HG02870 (cell line): ENCODE data around the gene SHD.
"Not testable (repeated sequence)": the region's sequence is repeated elsewhere in the genome, so short reads cannot be mapped to it uniquely, and the experiment has no call there.

ENCODE experiments used
- ATAC-seq: cut with Tn5 transposase; IDR thresholded peaks from one replicate; pipeline ENCODE4 v1.9.1; 2021; ENCODE audit warnings: mild to moderate bottlenecking, moderate library complexity; ENCODE audit not compliant: unreplicated experiment

SHD gene, protein sequence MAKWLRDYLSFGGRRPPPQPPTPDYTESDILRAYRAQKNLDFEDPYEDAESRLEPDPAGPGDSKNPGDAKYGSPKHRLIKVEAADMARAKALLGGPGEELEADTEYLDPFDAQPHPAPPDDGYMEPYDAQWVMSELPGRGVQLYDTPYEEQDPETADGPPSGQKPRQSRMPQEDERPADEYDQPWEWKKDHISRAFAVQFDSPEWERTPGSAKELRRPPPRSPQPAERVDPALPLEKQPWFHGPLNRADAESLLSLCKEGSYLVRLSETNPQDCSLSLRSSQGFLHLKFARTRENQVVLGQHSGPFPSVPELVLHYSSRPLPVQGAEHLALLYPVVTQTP

DNA sequence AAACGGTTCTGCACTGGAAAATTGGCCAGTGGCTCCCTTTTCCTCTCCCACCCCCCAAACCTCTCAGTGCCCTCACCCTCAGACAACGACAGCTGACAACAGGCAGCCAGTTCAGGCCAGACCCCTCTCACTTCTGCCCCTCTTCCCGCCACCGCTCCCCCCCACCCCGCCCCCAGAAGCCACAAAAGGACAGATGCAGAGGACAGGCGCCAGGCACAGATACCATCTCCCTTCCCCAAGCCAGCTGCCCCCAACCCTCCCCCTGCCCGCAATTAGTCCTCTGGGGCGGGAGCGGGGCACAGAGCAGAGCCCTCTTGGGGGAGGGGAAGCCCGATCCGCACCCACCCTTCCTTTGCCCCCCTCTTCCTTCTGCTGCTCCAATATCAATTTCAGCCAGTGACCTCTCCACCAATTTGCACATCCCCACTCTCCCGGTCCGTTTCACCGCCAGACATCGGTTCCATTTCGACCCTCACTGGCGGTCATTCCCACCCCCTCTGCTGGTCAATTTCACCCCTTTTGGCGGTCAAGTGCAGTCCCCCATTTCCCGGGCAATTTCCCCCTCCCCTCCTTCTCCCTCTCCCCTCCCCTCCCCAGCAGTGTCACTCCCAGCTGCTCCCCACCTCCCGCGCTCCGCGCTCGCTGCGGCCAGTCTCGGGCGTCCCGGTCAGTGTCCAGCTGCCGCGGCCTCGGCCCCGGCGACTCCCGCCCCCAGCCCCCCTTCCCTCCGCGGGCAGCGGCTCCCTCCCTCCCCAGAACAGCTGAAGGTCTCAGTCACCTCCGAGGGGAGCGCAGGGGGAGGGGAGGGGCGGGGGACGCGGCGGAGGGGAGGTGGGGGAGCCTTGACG lies at the start of gene SHD:
TSS of gene SHD (plus strand) at position 848 of the 848 bp plus-strand sequence. CDS start 798 bp downstream, outside the sequence.
- no peak for ATAC-seq

DNA sequence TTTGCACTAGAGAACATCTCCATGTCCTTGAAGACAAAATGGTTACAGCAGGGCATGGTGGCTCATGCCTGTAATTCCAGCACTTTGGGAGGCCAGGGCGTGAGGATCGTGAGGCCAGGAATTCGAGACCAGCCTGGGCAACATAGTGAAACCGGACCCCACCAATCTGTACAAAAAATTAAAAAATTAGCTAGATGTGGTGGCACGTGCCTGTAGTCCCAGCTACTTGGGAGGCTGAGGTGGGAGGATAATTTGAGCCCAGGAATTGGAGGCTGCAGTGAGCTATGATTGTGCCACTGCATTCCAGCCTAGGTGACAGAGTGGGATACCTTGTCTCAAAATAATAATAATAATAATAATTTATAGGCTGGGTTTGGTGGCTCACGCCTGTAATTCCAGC lies 48.8 kb upstream of the SHD start:
- ATAC-seq: not testable (repeated sequence)

DNA sequence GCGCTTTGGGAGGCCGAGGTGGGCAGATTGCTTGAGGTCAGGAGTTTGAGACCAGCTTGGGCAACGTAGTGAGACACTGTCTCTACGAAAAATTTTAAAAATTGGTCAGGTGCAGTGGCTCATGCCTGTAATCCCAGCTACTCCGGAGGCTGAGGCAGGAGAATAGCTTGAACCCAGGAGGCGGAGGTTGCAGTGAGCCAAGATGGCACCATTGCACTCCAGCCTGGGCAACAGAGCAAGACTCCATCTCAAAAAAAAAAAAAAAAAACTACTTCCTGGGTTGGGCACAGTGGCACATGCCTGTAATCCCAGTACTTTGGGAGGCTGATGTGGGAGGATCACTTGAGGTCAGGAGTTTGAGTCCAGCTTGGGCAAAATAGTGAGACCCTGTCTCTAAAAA lies 47.5 kb upstream of the SHD start:
- not testable (repeated sequence) for ATAC-seq

DNA sequence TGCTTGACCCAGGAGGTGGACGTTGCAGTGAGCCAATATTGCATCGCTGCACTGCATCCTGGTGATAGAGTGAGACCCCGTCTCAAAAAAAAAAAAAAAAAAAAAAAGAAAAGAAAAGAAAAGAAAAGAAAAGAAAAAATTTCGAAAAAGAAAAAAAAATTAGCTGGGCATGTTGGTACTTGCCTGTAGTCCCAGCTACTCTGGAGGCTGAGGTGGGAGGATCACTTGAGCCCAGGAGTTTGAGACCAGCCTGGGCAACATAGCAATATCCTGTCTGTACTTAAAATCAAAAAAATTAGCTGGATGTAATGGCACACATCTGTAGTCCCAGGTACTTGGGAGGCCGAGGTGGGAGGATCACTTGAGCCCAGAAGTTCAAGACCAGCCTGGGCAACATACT lies 46.9 kb upstream of the SHD start:
- ATAC-seq: not testable (repeated sequence)

DNA sequence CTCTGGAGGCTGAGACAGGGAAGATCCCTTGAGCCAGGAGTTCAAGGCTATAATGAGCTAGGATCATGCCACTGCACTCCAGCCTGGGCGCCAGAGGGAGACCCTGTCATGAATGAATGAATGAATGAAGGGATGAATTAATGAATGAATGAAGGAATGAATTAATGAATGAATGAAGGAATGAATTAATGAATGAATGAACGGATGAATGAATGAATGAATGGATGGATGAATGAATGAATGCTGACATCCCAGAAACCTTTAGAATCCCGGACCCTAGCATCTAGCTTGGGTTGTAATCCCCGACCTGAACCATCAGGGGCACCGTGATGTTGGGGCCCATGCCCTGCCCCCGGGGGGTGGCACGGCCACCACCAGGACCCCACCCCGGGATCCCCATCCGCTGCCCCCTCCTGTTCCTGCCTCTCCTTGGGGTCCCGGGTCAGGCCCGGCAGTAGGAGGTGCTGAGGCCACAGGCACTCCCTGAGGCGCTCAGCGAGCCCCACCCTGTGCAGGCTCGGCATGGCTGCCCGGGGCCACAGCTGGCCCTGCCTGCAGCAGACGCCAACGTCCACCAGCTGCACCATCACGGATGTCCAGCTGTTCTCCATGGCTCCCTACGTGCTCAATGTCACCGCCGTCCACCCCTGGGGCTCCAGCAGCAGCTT lies 46.3 kb upstream of the SHD start:
- no peak for ATAC-seq

DNA sequence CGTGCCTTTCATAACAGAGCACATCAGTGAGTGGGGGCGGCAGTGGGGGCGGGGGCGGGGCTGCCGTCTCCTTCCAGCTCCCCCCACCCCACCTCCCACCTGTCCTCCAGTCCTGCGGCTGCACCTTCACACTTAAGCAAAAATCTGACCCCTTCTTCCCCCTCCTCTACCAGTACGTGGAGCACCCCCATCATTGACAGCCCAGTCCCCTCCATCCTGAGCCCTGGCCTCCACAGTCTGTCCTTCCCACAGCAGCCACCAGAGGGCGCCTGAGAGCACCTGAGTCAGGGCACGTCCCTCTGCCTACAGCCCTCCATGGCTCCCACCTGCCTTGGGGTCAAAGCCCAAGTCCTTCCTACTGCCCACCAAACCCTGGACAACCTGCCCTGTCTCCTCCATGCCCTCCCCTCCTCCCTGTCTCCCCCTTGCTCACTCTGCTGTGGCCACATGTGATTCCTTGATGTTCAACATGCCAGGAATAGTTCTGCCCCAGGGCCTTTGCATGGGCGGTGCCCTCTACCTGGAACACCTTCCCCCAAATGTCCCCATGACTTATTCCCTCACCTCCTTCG lies 45.7 kb upstream of the SHD start:
- ATAC-seq: no peak

DNA sequence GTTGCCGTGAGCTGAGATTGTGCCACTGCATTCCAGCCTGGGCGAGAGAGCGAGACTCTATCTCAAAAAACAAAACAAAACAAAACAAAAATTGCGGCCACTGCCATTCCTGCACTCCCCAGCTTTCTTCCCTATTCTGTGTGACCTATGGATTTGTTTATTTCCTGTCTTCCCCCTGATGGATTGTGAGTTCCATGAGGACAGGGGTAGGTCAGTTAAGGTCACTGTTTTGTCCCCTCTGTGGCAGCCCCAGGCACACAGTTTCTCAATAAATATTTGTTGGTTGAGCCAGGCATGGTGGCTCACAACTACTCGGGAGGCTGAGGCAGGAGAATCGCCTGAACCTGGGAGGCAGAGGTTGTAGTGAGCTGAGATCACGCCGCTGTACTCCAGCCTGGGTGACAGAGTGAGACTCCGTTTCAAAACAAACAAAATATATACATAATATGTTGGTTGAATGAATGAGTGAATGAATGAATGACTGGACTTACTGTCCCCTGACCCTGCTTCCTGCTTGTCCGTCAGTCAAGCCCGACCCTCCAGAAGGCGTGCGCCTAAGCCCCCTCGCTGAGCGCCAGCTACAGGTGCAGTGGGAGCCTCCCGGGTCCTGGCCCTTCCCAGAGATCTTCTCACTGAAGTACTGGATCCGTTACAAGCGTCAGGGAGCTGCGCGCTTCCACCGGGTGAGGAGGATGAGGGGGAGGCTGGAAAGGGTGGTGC lies 44.8 kb upstream of the SHD start:
- ATAC-seq: no peak

DNA sequence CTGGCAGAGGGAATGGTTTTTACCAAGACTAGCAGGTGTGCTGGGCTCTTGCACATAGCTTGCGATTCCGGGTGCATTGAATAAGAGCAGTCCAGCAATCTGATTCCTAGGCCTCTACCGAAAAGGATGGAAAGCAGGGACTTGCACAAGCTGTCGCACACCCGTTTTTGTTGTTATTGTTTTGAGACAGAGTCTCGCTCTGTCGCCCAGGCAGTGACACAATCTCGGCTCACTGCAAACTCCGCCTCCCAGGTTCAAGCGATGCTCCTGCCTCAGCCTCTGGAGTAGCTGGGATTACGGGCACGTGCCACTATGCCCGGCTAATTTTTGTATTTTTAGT lies 44.2 kb upstream of the SHD start:
- ATAC-seq: no peak

DNA sequence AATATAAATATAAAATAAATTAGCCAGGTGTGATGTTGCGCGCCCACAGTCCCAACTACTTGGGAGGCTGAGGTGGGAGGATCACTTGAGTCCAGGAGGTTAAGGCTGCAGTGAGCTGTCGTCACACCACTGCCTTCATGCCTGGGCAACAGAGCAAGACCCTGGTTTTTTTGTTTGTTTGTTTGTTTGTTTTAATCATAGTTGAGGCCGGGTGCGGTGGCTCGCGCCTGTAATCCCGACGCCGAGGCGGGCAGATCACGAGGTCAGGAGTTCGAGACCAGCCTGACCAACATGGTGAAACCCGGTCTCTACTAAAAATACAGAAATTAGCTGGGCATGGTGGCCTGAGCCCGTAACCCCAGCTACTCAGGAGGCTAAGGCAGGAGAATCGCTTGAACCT lies 41.6 kb upstream of the SHD start:
- not testable (repeated sequence) for ATAC-seq

DNA sequence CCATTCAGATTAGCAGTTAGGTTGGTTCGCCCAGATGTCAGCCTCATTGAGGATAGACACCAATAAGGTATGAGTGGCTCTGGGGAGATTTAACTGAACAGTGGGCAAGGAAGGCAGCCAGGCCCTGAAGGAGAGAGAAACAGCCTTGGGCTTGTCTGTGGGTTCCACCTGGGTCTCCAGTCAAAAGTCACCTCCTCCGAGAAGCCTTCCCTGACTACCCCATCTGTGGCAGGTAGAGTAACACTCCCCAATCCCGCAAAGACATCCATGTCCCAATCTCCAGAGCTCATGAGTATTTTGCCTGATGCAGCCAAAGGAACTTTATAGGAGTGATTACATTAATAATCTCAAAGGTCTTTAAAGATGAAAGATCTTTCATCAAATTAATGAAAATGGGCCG lies 40.2 kb upstream of the SHD start:
- ATAC-seq: no peak

DNA sequence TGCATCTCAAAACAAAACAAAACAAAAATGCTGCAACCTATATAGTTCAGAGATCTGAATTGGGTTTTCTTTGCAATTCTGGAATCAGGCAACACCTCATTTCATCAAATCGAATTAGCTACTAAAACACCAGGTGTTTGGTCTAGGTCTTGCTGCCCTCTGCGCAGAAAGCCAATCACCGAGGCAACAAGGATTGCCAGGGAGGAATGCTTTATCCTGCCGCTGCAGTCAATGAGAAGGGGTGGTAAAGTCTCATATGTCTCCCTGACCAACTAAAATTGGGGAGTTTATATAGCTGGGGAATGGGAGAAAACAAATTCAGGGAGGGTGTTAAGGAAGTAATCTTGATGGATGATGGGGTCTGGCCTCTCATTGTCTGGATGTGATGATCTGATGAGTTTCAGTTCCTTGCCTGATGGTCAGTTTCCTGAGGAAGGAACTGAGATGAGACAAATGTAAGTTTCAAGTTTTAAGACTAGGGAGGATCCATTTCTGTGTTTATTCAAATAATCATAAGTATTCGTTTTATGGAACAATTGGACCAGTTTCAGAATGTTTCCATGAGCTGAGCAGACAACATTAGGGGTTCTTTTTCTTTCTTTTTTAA lies 37.1 kb upstream of the SHD start:
- ATAC-seq: no peak

DNA sequence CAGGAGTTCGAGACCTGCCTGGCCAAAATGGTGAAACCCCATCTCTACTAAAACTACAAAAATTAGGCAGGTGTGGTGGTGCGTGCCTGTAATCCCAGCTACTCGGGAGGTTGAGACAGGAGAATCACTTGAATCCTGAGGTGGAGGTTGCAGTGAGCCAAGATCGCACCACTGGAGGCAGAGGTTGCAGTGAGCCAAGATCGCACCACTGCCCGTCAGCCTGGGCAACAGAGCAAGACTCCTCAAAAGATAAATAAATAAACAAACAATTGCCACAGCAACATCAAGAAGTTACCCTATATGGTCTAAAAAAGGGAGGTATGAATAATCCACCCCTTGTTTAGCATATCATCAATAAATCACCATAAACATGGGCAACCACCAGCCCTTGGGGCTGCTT lies 33.1 kb upstream of the SHD start:
- not testable (repeated sequence) for ATAC-seq

DNA sequence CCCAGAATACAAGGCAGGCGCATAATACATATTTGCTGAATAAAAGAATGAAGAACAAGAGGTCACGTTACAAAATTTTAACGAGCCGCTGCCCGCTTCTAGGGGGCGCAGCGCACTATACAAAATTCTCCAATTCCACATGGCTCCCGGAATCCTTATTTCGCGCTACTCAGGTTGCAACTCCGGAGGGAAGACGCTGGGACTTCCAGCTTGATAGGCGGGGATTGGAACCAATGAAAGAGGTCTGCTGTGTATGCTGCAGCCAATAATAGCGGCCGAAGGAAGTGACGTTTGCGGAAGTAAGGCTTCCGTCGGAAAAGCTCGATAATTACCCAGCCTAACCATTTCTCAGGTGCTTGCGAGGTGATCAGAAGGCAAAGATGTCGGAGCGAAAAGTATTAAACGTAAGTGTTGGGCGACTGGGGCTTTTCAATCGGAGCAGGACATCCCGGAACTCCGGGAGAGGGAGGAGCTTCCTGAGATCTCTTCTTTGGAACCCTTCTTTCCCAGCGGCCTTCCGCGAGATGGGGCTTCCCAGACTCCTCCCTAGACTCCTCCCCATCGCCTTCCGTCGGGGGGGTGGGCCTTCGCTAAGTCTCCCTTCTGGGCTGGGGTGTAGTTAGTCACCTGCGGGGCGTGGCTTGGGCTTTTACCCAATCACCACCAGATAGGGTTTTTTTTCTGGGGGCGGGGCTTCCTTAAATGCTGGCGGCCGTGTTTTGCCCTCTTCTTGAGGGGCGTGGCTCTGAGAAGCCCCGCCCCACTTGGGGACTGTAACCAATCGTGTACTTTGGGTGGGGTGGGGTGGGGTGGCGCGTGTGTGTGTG lies 32.1 kb upstream of the SHD start, which contains the start of gene YJU2:
TSS of gene YJU2 (plus strand) at position 314 of the 827 bp plus-strand sequence. CDS start at position 381, 67 bp downstream.
- peak; percentile 86 for ATAC-seq

DNA sequence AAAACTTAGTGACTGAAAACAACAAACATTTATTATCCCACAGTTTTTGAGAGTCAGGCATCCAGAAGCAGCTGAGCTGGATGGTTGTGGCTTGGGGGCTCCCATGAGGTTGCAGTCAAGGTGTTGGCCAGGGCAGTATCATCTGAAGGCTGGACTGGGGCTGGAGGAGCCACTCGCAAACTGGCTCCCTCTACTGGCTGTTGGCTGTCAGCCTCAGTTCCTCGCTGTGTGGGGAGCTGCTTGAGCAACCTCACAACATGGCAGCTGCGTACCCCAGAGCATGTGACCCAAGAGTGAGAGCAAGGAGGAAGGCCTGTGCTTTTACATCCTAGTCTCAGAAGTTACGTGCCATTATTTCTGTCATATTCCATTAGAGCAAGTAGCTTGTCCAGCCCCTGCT lies 22.5 kb upstream of the SHD start:
- ATAC-seq: no peak

DNA sequence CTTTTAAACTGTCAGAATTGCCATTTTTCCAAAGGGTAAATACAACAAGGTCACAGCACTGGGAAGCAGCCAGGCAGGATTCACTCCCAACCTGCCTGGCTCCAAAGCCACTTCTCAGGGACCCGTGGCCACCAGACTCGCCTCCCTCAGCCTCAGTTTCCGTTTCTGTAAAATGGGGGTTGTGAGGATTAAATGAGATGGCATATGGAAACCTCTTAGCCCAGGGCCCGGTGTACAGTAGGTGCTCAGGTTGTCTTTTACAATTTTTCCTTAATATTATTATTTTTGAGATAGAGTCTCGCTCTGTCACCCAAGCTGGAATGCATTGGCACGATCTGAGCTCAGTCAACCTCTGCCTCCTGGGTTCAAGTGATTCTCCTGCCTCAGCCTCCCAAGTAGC lies 22.0 kb upstream of the SHD start:
- ATAC-seq: no peak

DNA sequence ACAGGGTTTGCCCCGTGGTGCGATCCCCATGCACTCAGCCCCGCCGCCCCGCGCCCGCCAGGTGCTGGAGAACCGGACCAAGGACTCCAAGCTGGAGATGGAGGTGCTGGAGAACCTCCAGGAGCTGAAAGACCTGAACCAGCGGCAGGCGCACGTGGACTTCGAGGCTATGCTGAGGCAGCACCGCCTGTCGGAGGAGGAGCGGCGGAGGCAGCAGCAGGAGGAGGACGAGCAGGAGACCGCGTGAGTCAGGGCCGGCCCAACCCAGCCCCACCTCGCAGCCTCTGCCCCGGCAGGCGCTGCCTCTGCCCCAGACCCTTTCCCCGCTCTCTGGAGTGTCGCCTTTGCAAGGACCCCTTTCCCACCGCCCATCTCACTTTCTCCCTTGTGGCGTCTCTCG lies 20.9 kb upstream of the SHD start:
- no peak for ATAC-seq

DNA sequence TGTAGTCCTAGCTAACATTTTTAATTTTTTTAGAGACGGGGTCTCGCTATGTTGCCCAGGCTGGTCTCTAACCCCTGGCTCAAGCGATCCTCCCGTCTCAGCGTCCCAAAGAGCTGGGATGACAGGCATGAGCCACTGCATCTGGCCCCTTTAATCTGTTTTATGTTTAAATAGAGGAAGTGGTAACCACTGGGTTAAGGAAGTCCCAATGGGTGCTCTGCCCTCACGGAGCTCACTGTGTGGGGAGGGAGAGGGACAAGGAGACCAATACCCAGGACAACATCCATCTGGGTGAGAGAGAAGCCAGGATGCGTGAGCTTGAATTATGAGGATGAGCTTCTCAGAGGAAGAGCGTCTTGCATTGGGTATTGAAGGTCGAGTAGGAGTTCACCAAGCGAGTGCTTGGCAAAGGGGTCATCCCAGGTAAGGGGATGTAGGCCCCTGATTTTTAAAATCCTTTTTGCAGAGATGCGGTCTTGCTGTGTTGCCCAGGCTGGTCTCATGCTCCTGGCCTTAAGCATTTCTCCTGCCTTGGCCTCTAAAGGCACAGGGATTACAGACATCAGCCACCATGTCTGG lies 18.4 kb upstream of the SHD start:
- ATAC-seq: no peak

DNA sequence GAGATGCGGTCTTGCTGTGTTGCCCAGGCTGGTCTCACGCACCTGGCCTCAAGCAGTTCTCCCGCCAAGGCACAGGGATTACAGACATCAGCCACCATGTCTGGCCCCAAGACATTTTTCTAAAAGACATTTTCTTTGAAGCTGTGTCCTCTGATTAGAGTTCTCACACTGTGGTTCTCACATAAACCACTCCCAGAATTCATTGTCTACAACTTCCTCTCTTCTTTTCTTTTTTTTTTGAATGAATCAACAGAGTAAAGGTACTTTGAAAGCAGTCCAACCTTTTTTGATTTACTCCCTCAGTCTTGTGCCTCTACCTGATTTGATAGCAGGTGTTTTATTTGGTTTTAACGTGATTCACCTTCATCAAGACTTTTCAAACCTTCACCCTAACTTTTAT lies 14.3 kb upstream of the SHD start:
- ATAC-seq: no peak
